Measurements from ENCODE around the gene KIF9. TPM values are rescaled to one million over a fixed set of nuclear protein-coding genes. Genes with fewer than 3 reads are reported as not detected.

Gene KIF9
- total and polyA plus RNA-seq, 5 donors = 6.8 to 13.2 (median 9.0) TPM

DNA sequence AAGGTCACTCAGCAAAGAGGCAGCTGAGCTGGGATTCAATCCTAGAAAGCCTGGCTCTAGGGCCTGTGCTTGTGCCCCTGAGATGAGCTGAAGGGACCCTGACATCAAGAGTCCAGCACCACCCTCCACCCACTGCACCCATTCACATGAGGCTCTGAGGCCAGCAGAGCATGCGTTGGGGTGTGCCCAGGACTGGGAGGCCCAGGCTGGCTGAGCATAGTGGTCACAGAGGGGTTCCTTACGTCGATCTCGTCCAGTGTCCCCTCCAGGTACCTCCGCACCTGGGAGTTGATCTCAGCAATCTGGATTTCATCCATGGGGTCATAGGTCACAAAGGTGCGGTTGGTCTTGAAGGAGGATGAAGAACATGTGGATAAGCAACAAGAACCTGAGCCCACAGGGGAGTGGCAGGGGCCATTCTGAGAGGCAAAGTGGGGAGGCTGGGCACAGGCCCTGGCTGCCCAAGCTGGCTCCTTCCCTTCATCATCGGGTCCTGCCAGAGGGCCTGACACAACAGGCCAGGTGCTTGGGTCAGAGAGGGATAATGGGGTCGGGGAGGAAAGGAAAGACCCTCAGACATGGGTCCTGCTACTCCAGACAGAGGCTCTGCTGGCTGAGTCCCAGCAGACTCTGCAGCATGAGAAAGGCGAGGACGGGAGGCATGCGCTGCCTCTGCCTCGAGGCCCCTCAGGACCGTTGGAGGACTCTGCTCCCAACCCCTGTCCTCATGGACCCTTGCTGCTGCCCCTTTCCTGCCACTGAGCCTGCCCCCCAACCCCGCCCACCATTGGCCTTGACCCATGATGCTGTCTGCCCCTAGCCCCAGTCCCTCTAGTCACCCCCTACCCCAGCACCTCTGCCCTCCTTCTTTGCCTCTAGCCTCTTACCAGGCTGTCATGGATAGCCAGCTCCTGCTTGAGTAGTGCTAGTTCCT is 35.2 kb downstream of the KIF9 start:
- Histone ChIP-seq H3K9me3 (ENCODE audit: control insufficient read depth, low read length) (no peaks in the 10 kb centered on the region), H3K27me3 (ENCODE audit: control insufficient read depth, insufficient read depth) (no peaks in the 10 kb centered on the region), H3K4me3 (ENCODE audit: low read length) (no peak overlapping the region), H3K27ac (ENCODE audit: low read length) (no peak overlapping the region), H3K4me1 (ENCODE audit: control insufficient read depth, insufficient read depth, low read length) (no peaks in the 10 kb centered on the region)
- WGBS = 89% methylated on average over 14 of the region's 14 CpGs
- intact Hi-C loops (cut with DNase I) = no loop called here
- DNase-seq (no peak), ATAC-seq (no peak)

- intact Hi-C loops (cut with DNase I) = no loop called here
- Histone ChIP-seq H3K27me3 (ENCODE audit: control insufficient read depth, insufficient read depth) (no peaks in the 10 kb centered on the region), H3K4me3 (ENCODE audit: low read length) (no peak overlapping the region), H3K9me3 (ENCODE audit: control insufficient read depth, low read length) (no peaks in the 10 kb centered on the region), H3K27ac (ENCODE audit: low read length) (no peak overlapping the region), H3K4me1 (ENCODE audit: control insufficient read depth, insufficient read depth, low read length) (no peaks in the 10 kb centered on the region)
- no peak for DNase-seq
- ATAC-seq = no peak
- WGBS = 93% methylated on average over 2 of the region's 2 CpGs
These were observed 37.3 kb downstream of the KIF9 start for GRCh38 chr3:47245271-47245670.

DNA sequence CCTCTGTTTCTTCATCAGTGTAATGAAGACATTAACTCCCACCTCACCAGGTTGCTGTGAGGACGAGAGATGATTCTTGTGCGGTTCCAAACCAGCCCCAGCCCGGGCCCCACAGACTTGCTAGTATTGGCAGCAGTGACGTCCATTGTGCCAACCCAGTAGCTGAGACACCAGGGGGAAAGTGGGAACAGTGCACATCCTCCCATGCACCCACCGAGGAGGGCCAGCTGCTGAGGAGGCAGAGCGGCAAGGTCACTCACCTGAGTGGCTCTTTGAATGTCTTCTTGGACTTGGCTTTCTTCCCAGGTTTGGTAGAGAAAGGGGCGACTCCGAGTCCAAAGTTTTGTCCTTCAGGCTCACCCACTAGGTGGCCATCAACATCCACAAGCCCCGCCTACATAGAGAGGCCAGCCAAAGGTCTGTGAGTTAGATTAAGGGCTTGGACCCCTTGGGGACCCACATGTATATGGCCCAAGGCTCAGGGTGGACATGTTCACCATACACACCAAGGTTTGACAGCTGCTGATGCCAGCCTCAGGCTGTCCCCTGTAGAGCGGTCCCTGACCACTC is 38.0 kb downstream of the KIF9 start:
- H3K4me3 ChIP-seq (ENCODE audit: low read length) = no peak overlapping the region
- no peaks in the 10 kb centered on the region for H3K27me3 ChIP-seq (ENCODE audit: control insufficient read depth, insufficient read depth)
- no peak for DNase-seq
- no peaks in the 10 kb centered on the region for H3K9me3 ChIP-seq (ENCODE audit: control insufficient read depth, low read length)
- no peak overlapping the region for H3K27ac ChIP-seq (ENCODE audit: low read length)
- 83% methylated on average over 10 of the region's 10 CpGs for WGBS
- intact Hi-C loops (cut with DNase I) = no loop called here
- no peaks in the 10 kb centered on the region for H3K4me1 ChIP-seq (ENCODE audit: control insufficient read depth, insufficient read depth, low read length)
- ATAC-seq = no peak

GRCh38 chr3:47243419-47244147 is 39.0 kb downstream of the KIF9 start:
- ATAC-seq (peak in 1 of 2 donors; percentile 32), DNase-seq (no peak)
- 85% methylated on average over 9 of the region's 9 CpGs for WGBS
- Histone ChIP-seq H3K4me3 (ENCODE audit: low read length) (no peak overlapping the region), H3K4me1 (ENCODE audit: control insufficient read depth, insufficient read depth, low read length) (no peaks in the 10 kb centered on the region), H3K27ac (ENCODE audit: low read length) (no peak overlapping the region), H3K9me3 (ENCODE audit: control insufficient read depth, low read length) (no peaks in the 10 kb centered on the region), H3K27me3 (ENCODE audit: control insufficient read depth, insufficient read depth) (no peaks in the 10 kb centered on the region)
- intact Hi-C loops (cut with DNase I) = no loop called here

GRCh38 chr3:47239929-47240328 is 42.7 kb downstream of the KIF9 start:
- ATAC-seq (no peak), DNase-seq (no peak)
- no peaks in the 10 kb centered on the region for H3K9me3 ChIP-seq (ENCODE audit: control insufficient read depth, low read length)
- H3K4me1 ChIP-seq (ENCODE audit: control insufficient read depth, insufficient read depth, low read length) = no peaks in the 10 kb centered on the region
- no peaks in the 10 kb centered on the region for H3K27me3 ChIP-seq (ENCODE audit: control insufficient read depth, insufficient read depth)
- WGBS = 90% methylated on average over 6 of the region's 6 CpGs
- H3K27ac ChIP-seq (ENCODE audit: low read length) = no peak overlapping the region
- H3K4me3 ChIP-seq (ENCODE audit: low read length) = no peak overlapping the region
- intact Hi-C loops (cut with DNase I) = no loop called here

DNA sequence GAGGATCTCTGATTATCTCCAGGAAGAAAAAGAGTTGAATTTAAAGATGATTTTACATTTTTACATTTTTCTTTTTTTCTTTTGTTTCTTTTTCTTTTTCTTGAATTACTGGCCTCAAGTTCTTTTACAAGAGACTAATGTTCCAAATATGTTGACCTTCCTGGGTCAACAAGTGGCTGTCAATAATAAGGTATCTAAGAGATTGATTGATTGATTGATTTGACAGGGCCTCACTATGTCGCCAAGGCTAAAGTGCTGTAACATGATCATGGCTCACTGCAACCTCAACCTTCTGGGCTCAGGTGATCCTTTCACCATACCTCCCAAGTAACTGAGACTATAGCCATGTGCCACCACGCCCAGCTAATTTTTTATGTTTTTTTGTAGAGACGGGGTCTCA is 44.6 kb downstream of the KIF9 start:
- Histone ChIP-seq H3K4me3 (ENCODE audit: low read length) (no peak overlapping the region), H3K4me1 (ENCODE audit: control insufficient read depth, insufficient read depth, low read length) (no peaks in the 10 kb centered on the region), H3K9me3 (ENCODE audit: control insufficient read depth, low read length) (no peaks in the 10 kb centered on the region), H3K27ac (ENCODE audit: low read length) (no peak overlapping the region), H3K27me3 (ENCODE audit: control insufficient read depth, insufficient read depth) (no peaks in the 10 kb centered on the region)
- ATAC-seq (no peak), DNase-seq (no peak)
- intact Hi-C loops (cut with DNase I) = no loop called here
- WGBS = 95% methylated on average over 3 of the region's 3 CpGs

- no peak for DNase-seq
- Histone ChIP-seq H3K27ac (ENCODE audit: low read length) (no peak overlapping the region), H3K27me3 (ENCODE audit: control insufficient read depth, insufficient read depth) (no peaks in the 10 kb centered on the region), H3K4me1 (ENCODE audit: control insufficient read depth, insufficient read depth, low read length) (no peaks in the 10 kb centered on the region), H3K4me3 (ENCODE audit: low read length) (no peak overlapping the region), H3K9me3 (ENCODE audit: control insufficient read depth, low read length) (no peaks in the 10 kb centered on the region)
- WGBS = 29% methylated on average over 1 of the region's 1 CpG
- peak; percentile 52 to 65 for ATAC-seq
- intact Hi-C loops (cut with DNase I) = no loop called here
These were observed 54.5 kb downstream of the KIF9 start for GRCh38 chr3:47228088-47228487.

DNA sequence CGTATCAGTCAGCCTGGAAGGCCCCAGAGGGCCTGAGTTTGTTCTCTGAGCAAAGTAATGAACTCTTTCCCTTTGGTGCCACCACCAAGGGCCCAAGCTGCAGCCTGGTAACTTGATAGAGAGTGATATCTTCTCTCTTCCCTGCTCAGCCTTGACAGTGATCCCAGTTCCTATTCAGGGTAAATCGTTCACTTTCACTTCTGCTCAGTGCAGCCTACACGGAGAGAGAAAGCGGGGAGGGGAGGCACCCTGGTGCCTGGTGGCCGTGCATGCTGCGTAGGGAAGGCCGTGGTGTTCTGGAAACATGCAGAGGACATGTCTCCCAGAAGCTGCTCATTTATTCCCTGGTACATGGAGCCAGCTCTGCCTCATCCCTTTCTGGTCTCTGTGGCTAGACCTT is 54.9 kb downstream of the KIF9 start:
- intact Hi-C loops (cut with DNase I) = no loop called here
- Histone ChIP-seq H3K4me1 (ENCODE audit: control insufficient read depth, insufficient read depth, low read length) (no peaks in the 10 kb centered on the region), H3K27ac (ENCODE audit: low read length) (no peak overlapping the region), H3K4me3 (ENCODE audit: low read length) (no peak overlapping the region), H3K27me3 (ENCODE audit: control insufficient read depth, insufficient read depth) (no peaks in the 10 kb centered on the region), H3K9me3 (ENCODE audit: control insufficient read depth, low read length) (no peaks in the 10 kb centered on the region)
- peak; percentile 66 to 76 for ATAC-seq
- peak in 2 of 3 donors; percentile 53 to 56 for DNase-seq
- 65% methylated on average over 7 of the region's 7 CpGs for WGBS

DNA sequence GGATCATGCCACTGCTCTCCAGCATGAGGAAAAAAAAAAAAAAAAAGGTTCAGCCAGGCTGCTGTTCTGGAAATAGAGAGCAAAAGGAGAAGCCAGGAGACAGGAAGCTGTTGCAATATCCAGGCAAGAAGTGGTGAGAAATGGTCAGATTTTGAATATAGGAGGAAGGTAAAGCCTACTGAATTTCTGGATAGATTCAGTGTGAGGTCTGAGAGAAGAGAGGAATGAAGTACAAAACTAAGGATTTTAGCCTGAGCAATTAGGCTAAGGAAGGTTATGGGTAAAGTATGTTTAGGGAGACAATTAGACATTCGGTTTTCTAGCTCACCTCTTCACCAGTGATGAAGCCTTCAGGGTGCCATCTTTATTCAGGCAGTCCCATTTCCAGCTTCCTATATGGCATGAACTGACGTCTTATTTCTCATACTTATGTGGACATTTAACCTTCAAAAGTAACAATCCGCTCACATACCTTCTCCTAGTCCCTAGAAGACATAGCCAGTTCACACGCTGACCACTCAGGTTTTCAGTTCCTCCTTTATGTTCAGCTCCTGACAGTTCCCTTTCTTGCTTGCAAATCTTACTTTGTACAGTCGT is 57.2 kb downstream of the KIF9 start:
- Histone ChIP-seq H3K27me3 (ENCODE audit: control insufficient read depth, insufficient read depth) (no peaks in the 10 kb centered on the region), H3K4me1 (ENCODE audit: control insufficient read depth, insufficient read depth, low read length) (no peaks in the 10 kb centered on the region), H3K9me3 (ENCODE audit: control insufficient read depth, low read length) (no peaks in the 10 kb centered on the region), H3K27ac (ENCODE audit: low read length) (no peak overlapping the region), H3K4me3 (ENCODE audit: low read length) (no peak overlapping the region)
- intact Hi-C loops (cut with DNase I) = no loop called here
- 86% methylated on average over 5 of the region's 5 CpGs for WGBS
- ATAC-seq (no peak), DNase-seq (no peak)

GRCh38 chr3:47223755-47224154 is 58.8 kb downstream of the KIF9 start:
- Histone ChIP-seq H3K27ac (ENCODE audit: low read length) (no peak overlapping the region), H3K4me1 (ENCODE audit: control insufficient read depth, insufficient read depth, low read length) (no peaks in the 10 kb centered on the region), H3K4me3 (ENCODE audit: low read length) (no peak overlapping the region), H3K9me3 (ENCODE audit: control insufficient read depth, low read length) (no peaks in the 10 kb centered on the region), H3K27me3 (ENCODE audit: control insufficient read depth, insufficient read depth) (no peaks in the 10 kb centered on the region)
- intact Hi-C loops (cut with DNase I) = no loop called here
- WGBS = 87% methylated on average over 3 of the region's 3 CpGs
- DNase-seq (no peak), ATAC-seq (no peak)

DNA sequence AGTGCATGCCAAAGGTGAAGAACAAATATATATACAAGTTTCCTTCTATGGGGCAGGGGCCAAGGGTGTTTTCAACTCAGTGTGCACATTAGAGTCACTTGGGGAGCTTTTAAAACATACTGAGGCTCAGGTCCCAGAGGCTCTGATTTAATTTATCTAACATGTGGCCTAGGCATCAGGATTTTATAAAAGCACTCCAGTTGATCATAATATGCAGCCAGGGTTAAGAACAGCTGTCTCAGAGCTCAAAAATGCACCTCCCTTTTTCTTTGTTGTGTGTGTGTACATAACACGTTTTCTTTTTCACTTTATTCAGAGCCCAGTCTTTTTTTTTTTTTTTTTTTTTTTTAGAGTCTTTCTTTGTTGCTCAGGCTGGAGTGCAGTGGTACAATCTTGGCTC is 60.8 kb downstream of the KIF9 start:
- Histone ChIP-seq H3K4me1 (ENCODE audit: control insufficient read depth, insufficient read depth, low read length) (no peaks in the 10 kb centered on the region), H3K27ac (ENCODE audit: low read length) (no peak overlapping the region), H3K9me3 (ENCODE audit: control insufficient read depth, low read length) (no peaks in the 10 kb centered on the region), H3K27me3 (ENCODE audit: control insufficient read depth, insufficient read depth) (no peaks in the 10 kb centered on the region), H3K4me3 (ENCODE audit: low read length) (no peak overlapping the region)
- 32% methylated on average over 1 of the region's 1 CpG for WGBS
- intact Hi-C loops (cut with DNase I) = no loop called here
- no peak for DNase-seq
- ATAC-seq = no peak

All from right cardiac atrium (tissue), 5 donors.